Kasumi-1 (cell line): ENCODE measurements around the gene H6PD.
"Not testable (repeated sequence)": the region's sequence is repeated elsewhere in the genome, so short reads cannot be mapped to it uniquely, and the experiment has no call there.

Experiments
- DNase-seq, 2 experiments: peaks; one replicate each; lab custom pipeline; 2025; lab: John Stamatoyannopoulos, UW

H6PD gene

GRCh38 chr1:9299571-9300541 is 65.3 kb downstream of the H6PD start:
- not testable (repeated sequence) for DNase-seq

- DNase-seq = no peak
Observed at GRCh38 chr1:9300573-9300972, 66.0 kb downstream of the H6PD start.

GRCh38 chr1:9302745-9303524 is 68.4 kb downstream of the H6PD start:
- DNase-seq = no peak

- no peak for DNase-seq
Observed at GRCh38 chr1:9303916-9304315, 69.3 kb downstream of the H6PD start.

GRCh38 chr1:9305216-9305615 is 70.6 kb downstream of the H6PD start:
- no peak for DNase-seq

- no peak for DNase-seq
Observed at GRCh38 chr1:9306006-9306405, 71.4 kb downstream of the H6PD start.

GRCh38 chr1:9307303-9307702 is 72.7 kb downstream of the H6PD start:
- DNase-seq = no peak

GRCh38 chr1:9308236-9308785 is 73.7 kb downstream of the H6PD start:
- no peak for DNase-seq

- no peak for DNase-seq
Observed at GRCh38 chr1:9309080-9309479, 74.5 kb downstream of the H6PD start.

- no peak for DNase-seq
Observed at GRCh38 chr1:9309991-9310390, 75.4 kb downstream of the H6PD start.

- DNase-seq = no peak
Observed at GRCh38 chr1:9311029-9311428, 76.5 kb downstream of the H6PD start.

- DNase-seq = no peak
Observed at GRCh38 chr1:9311479-9311878, 76.9 kb downstream of the H6PD start.

- DNase-seq = no peak
Observed at GRCh38 chr1:9312168-9312720, 77.7 kb downstream of the H6PD start.

- DNase-seq = no peak
Observed at GRCh38 chr1:9313576-9313975, 79.0 kb downstream of the H6PD start.

GRCh38 chr1:9314111-9314510 is 79.5 kb downstream of the H6PD start:
- no peak for DNase-seq

- DNase-seq = no peak
Observed at GRCh38 chr1:9314711-9315379, 80.3 kb downstream of the H6PD start.

- no peak for DNase-seq
Observed at GRCh38 chr1:9315411-9316079, 81.0 kb downstream of the H6PD start.

- DNase-seq = no peak
Observed at GRCh38 chr1:9316080-9316444, 81.5 kb downstream of the H6PD start.

GRCh38 chr1:9316512-9316911 is 81.9 kb downstream of the H6PD start:
- no peak for DNase-seq

GRCh38 chr1:9317072-9317471 is 82.5 kb downstream of the H6PD start:
- DNase-seq = no peak
